ENCODE results near the gene GTF3C5. TPM values are rescaled to one million over a fixed set of nuclear protein-coding genes. Genes with fewer than 3 reads are reported as not detected.

Gene GTF3C5
- total RNA-seq, 1 donor from 2014 or later, result 77.9 TPM

GRCh38 chr9:133026426-133026825, 4.4 kb upstream of the GTF3C5 start:
- no peak overlapping the region for H3K4me3 ChIP-seq
- Mint-ChIP-seq H3K36me3 (no peaks in the 10 kb centered on the region), H3K4me3 (peak overlapping the region; percentile 54), H3K9me3 (no peaks in the 10 kb centered on the region), H3K27me3 (ENCODE audit: insufficient read depth, low read depth) (peaks cover 7% of the 10 kb centered on the region), H3K27ac (no peak overlapping the region), H3K4me1 (peaks cover 14% of the 10 kb centered on the region)
- H3K9ac ChIP-seq, result no peak overlapping the region
- H4K20me1 ChIP-seq (ENCODE audit: low read depth), result peaks cover 2% of the 10 kb centered on the region
- no peaks in the 10 kb centered on the region for H3K9me3 ChIP-seq (ENCODE audit: low read depth)
- peaks cover 2% of the 10 kb centered on the region for H3K27me3 ChIP-seq
- H3K79me2 ChIP-seq (ENCODE audit: low read depth), result peaks cover 12% of the 10 kb centered on the region
- peaks cover 4% of the 10 kb centered on the region for H3K4me1 ChIP-seq
- TF ChIP-seq EZH2 (IDR thresholded peaks at IDR 0.05) (no peak), CTCF (IDR thresholded peaks at IDR 0.05) (no peak), EZH2phosphoT487 (IDR thresholded peaks at IDR 0.05) (no peak)
- no peaks in the 10 kb centered on the region for H3F3A ChIP-seq (ENCODE audit: low read depth)
- no peak for DNase-seq (ENCODE audit: low spot score)
- no peak overlapping the region for H2AFZ ChIP-seq (replicated peaks)
- H3K36me3 ChIP-seq, result no peaks in the 10 kb centered on the region
- no peak overlapping the region for H3K4me2 ChIP-seq
- H3K27ac ChIP-seq, result no peak overlapping the region

- no peaks in the 10 kb centered on the region for H3K36me3 ChIP-seq
- H3K27ac ChIP-seq, result no peak overlapping the region
- no peak overlapping the region for H2AFZ ChIP-seq (replicated peaks)
- H4K20me1 ChIP-seq (ENCODE audit: low read depth), result peaks cover 9% of the 10 kb centered on the region
- peaks cover 19% of the 10 kb centered on the region for H3K79me2 ChIP-seq (ENCODE audit: low read depth)
- H3K4me1 ChIP-seq, result peaks cover 9% of the 10 kb centered on the region
- Mint-ChIP-seq H3K27ac (peak overlapping the region; percentile 55), H3K9me3 (no peaks in the 10 kb centered on the region), H3K36me3 (peaks cover 2% of the 10 kb centered on the region), H3K27me3 (ENCODE audit: insufficient read depth, low read depth) (peaks cover 6% of the 10 kb centered on the region), H3K4me1 (peaks cover 20% of the 10 kb centered on the region), H3K4me3 (no peak overlapping the region)
- DNase-seq (ENCODE audit: low spot score), result no peak
- no peaks in the 10 kb centered on the region for H3F3A ChIP-seq (ENCODE audit: low read depth)
- no peak overlapping the region for H3K9ac ChIP-seq
- no peak overlapping the region for H3K4me2 ChIP-seq
- H3K27me3 ChIP-seq, result no peaks in the 10 kb centered on the region
- no peak overlapping the region for H3K4me3 ChIP-seq
- TF ChIP-seq EZH2phosphoT487 (IDR thresholded peaks at IDR 0.05) (no peak), CTCF (IDR thresholded peaks at IDR 0.05) (no peak), EZH2 (IDR thresholded peaks at IDR 0.05) (no peak)
- no peaks in the 10 kb centered on the region for H3K9me3 ChIP-seq (ENCODE audit: low read depth)
Observed at GRCh38 chr9:133027134-133027533, 3.7 kb upstream of the GTF3C5 start.

- H3K4me3 Mint-ChIP-seq, result peak overlapping the region; percentile 100
- no peak for TF ChIP-seq EZH2phosphoT487 (IDR thresholded peaks at IDR 0.05)
- no peak for TF ChIP-seq EZH2 (IDR thresholded peaks at IDR 0.05)
- TF ChIP-seq CTCF (IDR thresholded peaks at IDR 0.05), result no peak
- no peak overlapping the region for H3K9ac ChIP-seq
- no peak overlapping the region for H3K27ac ChIP-seq
- H3K27me3 Mint-ChIP-seq (ENCODE audit: insufficient read depth, low read depth), result peaks cover 3% of the 10 kb centered on the region
- peaks cover 15% of the 10 kb centered on the region for H3K4me1 ChIP-seq
- peaks cover 13% of the 10 kb centered on the region for H3K36me3 Mint-ChIP-seq
- H3K27me3 ChIP-seq, result no peaks in the 10 kb centered on the region
- H3K27ac Mint-ChIP-seq, result no peak overlapping the region
- peaks cover 30% of the 10 kb centered on the region for H3K79me2 ChIP-seq (ENCODE audit: low read depth)
- H3K36me3 ChIP-seq, result no peaks in the 10 kb centered on the region
- H3K4me2 ChIP-seq, result no peak overlapping the region
- H3K4me1 Mint-ChIP-seq, result peaks cover 25% of the 10 kb centered on the region
- no peak overlapping the region for H2AFZ ChIP-seq (replicated peaks)
- H3K9me3 ChIP-seq (ENCODE audit: low read depth), result no peaks in the 10 kb centered on the region
- H4K20me1 ChIP-seq (ENCODE audit: low read depth), result peaks cover 20% of the 10 kb centered on the region
- DNase-seq (ENCODE audit: low spot score), result no peak
- H3K9me3 Mint-ChIP-seq, result no peaks in the 10 kb centered on the region
- no peaks in the 10 kb centered on the region for H3F3A ChIP-seq (ENCODE audit: low read depth)
- no peak overlapping the region for H3K4me3 ChIP-seq
Observed at GRCh38 chr9:133028221-133028620, 2.6 kb upstream of the GTF3C5 start.
